ELF-1 (cell line): Measurements from ENCODE around the gene IRAK1.

ENCODE experiments used
- DNase-seq: peaks from one replicate; pipeline ENCODE4 v3.0.0-alpha.2; 2016; ENCODE audit warnings: low read depth, low spot score

The IRAK1 gene

DNA sequence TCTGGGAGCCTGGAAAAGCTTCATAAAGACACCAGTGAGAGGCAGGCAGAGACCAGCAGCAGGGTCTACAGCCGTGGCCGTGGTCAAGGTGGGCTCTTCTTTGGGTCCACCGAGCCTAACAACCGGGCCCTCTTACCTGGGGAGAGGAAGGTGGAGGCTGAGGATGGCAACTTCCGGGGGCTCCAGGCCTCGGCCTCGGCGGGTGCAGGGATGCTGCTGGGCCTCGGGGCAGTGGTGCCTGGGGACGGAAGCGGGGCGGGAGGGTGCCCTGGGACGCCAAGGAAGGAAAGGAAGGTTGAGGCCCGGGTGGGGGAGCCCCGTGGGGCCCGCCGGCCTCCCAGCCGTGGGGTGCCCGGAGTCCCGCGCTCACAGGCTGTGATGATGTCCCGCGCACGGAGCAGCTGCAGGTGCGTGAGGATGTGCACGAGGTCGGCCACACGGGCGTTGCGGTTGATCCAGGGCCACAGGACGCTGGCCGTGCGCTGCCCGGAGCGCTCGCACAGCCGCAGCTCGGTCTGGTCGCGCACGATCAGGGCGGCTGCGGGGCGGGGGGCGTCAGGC lies 561 bp downstream of the IRAK1 start:
- DNase-seq: no peak

DNA sequence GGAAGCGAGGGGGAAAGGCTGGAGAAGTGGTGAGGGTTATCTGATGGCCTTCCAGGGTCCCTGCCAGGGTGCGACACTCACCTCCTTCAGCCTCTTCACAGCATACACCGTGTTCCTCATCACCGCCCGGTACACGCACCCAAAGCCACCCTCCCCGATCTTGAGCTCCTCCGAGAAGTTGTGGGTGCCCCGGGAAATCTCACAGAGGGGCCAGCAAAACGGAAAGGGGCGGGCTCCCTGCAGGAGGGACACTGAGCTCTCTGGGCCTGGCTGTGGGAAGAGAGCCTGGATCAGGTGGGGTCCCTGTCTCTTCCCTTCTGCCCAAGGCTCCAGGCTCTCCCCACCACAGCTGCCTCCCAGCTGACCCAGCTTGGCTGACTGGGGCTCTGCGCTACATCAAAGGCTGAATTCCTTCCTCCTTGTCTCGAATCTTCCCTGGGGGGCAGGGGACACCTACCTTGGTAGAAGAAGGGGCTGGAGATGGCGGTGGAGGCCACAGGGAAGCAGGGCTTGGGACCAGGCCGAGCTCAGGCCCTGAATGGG lies 1.1 kb downstream of the IRAK1 start:
- DNase-seq: no peak

DNA sequence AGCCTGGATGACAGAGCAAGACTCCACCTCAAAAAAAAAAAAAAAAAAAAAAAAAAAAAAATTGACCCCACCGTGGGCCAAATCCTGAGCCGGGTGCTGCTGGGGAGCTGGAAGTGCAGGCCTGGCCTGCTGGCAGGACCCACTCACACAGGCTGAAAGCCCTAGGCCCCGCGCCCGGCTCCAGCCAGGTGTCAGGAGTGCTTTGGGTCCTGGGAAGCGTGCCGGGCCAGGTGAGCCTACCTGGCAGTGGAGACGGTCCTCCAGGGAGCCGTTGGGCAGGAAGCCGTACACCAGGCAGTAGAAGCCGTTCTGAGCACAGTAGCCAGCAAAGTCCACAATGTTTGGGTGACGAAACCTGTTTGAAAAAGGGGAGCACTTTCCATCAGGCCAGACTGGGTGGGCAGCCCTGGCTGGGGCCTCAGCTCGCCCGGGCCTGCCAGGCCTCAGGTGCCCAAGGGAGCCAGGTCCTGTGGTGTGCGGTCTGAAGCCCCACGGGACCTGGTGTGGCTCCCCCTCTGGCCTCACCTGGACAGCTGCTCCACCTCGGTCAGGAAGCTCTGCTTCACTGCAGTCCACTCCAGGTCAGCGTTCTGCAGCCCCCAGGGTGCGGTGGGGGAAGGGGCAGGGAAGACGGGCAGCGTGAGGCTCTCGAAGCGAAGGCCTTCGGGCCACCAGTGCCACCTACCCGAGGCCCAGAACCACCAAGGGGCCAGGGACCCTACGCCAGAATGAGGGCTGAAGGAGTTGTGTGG lies 1.8 kb downstream of the IRAK1 start:
- no peak for DNase-seq

DNA sequence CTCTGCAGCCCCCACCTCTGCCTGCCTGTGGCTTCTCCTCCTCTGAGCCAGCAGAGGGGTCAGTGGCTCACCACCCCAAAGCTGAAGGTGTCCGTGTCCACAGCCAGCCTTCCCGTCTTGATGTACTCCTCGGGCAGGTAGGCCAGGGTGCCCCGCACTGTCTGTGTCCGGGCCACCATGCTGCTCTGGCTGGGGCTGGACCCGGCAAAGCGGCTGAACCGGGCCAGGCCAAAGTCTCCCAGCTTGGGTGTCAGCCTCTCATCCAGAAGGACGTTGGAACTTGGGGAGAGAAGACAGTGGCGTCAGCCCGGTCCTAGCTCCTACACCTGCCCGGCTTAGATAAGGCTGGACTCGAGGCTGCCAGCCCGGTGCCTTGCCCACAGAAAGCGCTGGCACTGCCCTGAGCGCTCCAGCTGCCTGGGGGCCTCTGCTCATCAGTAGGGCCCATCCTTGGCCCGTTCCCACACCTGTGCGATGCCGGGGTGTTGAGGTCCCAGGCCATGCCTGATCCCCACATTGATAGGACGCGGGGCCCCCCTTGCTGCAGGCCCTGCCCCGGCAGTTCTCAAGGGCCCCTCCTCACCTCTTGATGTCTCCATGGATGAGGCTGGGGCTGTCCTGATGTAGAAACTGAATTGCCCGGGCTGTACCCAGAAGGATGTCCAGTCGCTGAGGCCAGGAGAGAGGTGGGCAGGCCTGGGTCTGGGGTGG lies 3.2 kb downstream of the IRAK1 start:
- no peak for DNase-seq

DNA sequence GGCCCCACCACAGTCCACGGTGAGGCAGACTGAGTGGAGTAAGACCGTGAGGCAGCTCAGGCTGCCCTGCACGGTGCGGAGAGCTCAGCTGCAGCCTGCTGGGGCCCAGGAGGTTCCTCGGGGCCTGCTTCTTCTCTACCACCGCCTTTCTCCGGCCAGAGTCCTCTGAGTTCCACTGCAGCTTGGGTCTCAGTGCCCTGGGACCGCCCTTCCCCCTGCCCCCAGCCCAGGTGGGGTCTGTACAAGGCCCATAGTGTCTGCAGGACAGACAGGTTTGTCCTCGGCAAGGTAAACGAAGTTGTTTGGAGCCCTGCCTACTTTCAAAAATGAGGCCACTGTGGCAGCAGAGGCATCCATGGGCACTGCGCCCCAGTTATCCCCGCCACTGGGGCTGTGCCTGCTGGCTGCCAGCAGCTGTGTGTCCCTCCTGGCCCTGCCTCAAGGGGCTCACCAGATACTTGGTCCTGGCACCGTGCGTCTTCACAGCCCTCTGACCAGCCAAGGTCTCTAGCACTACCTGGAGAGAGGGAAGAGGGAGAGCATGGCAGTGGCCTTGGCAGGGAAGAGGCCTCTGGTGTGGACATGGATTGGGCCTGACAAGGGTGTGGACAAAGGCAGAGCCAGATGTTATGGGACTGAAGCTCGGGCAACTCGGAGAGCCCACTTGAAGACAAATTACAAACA lies 4.0 kb downstream of the IRAK1 start:
- DNase-seq: no peak

DNA sequence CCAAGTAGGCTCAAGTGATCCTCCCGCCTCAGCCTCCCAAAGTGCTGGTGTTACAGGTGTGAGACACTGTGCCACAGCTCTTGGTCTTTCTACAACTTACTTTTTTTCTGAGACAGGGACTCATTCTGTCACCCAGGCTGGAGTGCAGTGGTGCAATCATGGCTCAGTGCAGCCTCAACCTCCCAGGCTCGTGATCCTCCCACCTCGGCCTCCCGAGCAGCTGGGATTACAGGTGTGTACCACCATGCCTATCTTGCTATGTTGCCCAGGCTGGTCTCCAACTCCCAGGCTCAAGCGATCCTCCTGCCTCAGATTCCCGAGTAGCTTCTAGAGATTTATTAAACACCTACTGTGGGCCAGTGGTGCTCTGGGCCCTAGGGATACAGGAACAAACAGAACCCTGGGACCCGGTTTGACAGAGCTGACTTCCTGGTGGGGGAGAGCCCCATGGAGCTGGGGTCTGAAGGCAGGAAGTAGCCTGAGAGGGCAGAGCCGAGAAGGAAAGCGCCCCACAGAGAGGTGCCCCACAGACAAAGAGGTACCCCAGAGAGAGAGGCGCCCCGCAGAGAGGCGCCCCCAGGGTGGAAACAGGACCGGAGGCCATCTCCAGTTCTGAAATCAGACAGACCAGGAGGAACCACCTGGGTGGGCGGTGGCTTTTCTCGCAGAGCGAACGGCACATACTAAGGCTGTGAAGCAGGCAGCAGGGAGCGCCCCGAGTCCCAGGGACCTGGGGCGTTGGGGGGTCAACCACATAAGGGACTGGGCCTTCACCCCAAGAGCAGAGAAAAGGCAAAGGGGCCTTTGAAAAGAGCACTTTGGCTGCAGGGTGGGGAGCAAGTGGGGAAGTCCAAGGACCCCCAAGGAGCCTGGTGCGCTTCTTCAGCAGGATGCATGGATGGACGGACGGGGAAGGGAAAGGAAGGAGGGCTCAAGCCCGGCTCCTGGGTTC lies 5.0 kb downstream of the IRAK1 start:
- no peak for DNase-seq

DNA sequence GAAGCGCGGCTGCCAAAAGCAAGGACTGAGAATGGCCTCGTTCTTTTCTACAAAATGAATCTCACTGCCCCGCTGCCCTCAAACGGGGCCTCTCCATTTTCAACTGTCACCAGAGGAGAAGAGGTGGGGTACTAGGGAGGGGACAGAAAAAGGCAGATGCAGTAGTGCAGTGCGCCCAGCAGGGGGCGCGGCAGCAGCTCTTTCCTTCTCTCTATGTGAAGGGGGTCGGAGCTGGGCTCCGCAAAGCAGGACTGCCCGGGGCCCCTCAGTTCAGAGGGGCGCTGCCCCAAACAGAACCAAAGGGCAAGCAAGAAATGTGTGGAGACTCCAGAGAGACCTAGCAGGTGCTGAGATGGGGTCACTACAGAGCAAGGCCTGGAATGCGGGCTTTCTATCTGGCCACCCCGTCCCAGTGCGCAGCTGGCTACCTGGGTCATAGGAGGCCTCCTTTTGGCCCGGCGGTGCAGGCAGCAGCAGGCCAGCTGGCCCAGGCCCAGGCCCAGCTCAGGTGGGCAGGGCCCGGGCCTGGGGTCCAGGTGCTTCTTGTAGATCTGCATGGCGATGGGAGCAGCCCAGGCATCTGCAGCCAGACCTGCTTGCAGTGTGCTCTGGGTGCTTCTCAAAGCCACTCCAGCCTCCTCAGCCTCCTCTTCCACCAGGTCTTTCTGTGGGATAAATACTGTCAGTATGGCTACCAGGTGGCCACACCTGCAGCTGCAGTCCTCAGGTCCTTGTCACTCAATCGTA lies 5.9 kb downstream of the IRAK1 start:
- DNase-seq: peak; percentile 89

DNA sequence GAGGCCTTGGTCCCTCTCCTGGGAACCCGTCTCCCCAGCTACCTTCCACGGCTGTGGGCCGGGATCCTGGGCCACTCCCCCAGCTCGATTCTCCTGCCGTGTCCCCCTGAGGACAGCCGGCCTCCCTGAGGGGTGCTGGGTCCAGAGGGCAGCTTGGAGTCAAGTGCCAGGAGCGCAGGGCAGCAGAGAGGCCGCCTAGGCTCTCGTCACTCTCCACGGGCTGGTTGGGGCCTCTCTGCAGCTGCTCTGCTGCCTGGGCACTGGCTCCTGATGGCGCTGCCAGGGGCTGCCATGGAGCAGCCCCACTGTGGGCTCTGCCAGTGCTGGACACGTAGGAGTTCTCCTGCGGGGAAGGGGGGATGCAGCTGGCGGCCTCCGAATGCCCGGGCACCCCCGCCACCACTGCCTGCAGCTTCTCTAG lies 6.7 kb downstream of the IRAK1 start:
- DNase-seq: no peak

DNA sequence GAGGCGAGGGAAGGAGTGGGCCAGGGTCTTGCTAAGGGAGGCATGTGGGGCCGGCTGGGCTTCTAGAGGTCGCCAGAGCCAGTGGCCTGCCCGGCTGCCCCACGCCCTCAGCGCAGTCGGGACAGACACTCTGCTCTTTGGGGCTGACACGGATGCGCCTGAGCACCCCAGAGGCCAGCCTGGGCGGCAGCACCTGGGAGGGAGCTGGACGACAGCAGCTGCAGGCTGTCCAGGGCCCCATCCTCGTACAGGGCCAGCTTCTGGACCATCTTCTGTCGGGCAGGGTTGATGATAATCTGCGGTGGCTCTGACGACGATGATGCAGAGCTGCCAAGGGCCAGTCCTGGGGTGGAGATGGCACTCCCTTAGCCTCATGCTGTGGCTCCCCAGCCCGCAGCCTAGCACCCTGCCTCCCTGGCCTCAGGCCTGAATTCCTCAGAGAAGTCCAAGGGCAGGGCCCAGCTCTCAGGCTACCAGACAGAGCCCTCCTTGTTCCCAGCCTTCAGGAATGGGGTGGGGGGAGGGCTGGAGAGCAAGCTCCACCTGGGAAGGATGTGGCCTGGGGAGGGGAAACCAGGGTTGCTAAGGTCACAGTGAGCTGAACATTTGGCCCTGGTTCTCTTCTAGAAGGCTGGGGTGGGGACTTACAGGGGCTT lies 7.2 kb downstream of the IRAK1 start:
- DNase-seq: peak; percentile 43

DNA sequence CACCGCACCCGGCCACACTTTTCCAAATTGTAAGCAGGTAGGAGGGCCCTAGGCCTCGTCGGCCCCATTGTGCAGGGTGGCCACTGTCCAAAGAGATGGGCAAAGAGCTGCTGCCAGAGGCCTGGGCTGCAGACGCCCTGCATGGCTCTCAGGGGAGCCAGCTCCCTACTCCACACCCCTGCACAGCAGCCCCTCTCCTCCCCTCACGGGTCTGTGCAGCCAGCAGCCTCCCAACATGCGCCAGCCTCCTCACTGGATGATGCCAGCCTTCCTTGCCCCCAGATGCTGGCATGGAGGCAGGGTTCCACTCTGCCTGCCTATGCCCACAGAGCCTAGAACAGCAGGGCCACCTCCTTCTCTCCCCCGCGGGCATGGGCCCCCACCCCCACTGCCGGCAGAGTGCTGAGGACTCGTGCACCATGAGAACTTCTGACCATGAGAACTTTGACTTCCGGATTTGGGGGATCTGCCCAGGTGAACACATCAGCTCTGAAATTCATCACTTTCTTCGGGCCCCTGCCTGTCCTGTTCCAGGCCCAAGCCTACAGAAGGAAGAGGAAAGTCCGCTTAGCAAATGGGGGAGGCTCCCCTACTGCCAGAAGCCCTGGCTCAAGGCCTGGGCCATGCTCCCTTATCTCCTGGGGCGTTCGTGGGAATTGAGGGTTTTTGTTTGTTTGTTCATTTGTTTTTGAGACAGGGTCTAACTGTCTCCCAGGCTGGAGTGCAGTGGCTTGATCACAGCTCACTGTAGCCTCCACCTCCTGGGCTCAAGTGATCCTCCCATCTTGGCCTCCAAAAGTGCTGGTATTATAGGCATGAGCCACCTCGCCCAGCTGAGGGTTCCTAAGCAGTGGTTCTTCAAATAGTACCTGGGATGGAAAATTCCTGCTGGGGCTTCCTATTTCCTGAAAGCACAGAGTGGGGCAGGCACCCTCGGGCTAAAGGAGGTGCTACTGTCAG lies 8.0 kb downstream of the IRAK1 start:
- DNase-seq: no peak

DNA sequence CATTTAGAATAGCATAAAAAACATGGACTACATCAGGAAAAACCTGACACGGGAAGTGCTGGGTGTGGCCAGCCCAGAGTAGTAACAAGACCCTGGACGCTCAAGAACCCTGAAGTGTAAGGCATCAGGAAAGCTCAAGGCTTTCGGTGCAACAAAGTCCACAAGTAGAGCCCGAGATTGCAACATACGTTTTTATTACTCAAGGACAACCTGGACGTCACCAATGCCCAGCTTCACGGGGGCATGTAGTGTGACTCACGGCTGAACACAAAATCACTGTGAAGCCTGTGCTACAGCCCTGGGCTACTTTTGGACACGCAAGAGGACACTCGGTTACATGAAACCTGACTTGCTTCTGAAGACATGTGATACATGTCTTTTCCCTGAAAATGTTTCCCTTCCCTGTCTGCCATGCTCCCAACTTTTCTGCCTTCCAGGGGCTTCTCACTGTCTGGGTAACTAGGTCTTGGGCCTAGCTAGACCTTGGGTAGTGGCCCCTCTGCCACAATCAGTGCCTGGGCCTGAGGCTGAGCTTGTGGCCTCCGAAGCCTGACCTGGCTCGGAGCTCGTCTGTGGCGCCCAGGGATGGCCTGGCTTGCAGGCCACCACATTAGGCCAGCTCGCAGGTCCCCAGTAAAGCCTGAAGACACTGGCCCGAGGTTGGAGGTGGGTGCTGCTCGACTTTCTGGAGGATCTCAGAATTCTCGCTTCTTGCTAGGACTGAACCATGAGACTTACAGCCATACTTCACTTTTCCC lies 9.2 kb downstream of the IRAK1 start:
- DNase-seq: no peak

DNA sequence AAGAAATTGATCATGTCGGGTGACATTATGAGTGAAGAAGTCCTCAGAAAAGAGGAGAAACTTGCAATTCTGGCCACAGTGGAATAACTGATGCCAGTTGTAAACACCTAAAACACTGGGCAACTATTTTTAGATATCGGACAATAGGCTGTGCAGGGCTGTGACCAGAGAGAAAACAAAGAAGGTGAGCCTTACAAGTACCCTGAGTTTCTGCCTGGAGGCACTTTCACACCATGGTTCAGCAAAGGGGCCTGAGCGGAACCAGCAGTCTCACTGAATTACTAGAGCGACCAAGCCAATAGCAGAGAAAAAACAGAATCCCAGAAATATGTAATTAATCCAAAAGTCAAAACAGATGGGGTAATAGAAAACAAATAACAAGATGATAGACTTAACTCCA lies 11.2 kb downstream of the IRAK1 start:
- no peak for DNase-seq

DNA sequence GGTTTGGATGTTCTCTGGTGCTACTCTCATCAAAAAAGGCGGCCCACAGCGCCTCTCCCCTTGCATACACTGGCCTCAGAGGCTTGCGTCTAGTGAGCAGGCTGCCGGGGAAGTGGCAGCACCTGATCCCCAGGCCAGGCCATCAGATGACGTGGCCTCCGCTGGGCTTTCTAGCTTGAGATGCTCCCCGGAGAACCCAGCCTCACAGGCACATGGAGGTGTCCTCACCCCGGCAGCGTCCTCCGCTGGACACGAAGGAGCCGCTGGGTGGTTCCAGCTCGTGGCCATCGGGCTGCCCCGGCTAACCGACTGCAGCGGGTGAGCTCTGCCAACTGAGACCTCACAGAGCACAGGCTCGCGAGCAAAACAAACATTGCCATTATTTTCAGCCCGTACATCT lies 12.8 kb downstream of the IRAK1 start:
- DNase-seq: no peak

DNA sequence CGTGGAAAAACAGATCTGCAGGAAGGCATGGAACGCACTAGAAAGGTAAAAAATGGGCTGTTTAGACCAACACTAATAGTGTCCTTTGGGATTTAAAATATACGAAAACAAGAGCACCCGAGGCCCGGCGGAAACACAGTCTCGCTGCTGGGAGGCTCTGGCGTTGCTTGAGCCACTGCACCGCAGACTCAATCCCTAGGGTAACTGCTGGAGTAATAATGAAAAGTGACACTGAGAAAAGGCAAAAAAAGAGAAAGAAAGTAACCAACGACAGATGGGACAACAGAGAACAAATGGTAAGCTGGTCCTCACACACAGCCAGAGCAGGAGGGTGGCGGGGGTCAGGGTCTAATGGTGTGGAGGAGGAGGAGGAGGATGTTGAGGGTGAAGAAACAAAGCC lies 15.4 kb downstream of the IRAK1 start:
- DNase-seq: no peak

DNA sequence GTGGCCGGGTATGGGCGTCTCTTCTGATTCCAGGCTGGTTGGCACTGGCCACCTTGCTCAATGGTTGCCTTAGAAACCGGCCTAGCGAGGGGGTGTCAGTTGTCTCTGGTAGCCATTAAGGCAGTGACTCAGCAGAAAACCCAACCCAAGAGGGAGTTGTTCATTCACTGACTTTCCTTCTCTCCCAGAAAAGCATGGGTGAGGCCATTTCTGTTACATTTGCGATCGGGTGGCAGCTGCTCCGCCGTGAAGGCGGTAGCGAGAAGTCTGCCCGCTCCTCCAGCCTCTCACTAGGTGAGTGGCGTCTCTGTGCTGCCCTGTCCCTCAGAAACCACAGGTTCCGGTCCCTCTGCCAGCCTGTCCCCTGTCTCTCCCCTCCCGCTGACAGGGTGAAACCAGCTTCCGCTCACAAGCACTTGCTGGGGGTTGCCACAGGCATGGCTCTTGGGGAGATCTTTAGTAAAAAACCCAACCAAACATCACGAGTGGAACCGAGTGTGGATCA lies 17.4 kb downstream of the IRAK1 start:
- DNase-seq: peak; percentile 75

DNA sequence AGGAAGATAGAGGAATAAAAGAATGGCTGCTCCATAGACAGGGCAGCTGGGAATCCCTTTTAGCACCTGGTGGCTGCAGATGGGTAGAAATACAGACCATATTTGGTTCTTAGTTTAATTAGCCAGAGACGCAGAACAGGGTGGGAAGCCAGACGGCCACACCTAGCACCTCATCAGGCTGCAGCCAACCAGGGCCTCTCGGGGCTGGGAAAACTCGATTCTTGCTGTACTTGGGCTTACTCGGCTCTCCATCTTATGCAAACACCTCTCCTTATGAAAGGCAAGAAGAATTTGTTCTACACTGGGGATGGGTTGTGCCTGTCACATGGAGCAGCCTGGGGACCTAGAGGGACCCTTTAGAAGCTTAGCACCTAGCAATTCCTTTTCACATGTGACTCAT lies 19.7 kb downstream of the IRAK1 start:
- peak; percentile 77 for DNase-seq

DNA sequence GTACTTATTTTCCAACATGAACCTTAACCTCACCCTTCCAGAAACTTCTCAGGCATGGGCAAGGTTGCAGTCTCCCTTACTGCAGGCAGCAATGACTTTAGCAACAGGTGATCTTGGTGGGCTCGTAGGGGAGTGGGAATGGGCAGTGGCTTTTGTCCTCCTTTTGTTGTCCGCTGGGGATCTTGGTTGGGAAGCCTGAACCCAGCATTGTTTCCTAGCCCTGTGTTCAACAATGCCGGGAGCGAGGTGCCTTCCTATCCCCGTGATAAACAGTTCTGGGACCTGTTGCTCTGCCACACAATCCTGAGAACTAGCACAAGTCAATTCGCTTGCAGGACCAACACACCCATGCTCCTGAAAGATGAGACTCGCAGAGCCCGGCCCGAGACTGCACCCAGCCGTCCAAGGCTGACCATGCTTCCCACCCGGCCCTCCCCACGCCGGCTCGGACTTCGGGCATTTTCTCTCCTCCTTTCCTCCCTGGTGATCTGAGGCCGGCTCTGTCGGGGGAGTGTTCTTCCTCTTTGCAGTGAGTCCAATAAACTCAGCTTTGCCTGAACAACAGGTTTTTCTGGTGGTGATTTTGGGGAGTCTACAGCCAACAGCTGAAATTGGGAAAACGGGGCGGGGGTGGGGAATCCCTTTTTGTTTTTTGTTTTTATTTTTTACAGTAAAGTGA lies 20.2 kb downstream of the IRAK1 start:
- peak; percentile 65 for DNase-seq
